ENCODE results near the gene RNU6-7.

- no peak for TF ChIP-seq POLR2A (IDR thresholded peaks at IDR 0.05)
- no peak for TF ChIP-seq CTCF (IDR thresholded peaks at IDR 0.05)
- no peak for TF ChIP-seq POLR2AphosphoS5 (IDR thresholded peaks at IDR 0.05)
These were observed 44.9 kb downstream of the RNU6-7 start for GRCh38 chr14:32246751-32247150.

All from prostate gland (tissue), 2 donors.